ENCODE data around the gene GPR3.
"Not testable (repeated sequence)": the region's sequence is repeated elsewhere in the genome, so short reads cannot be mapped to it uniquely, and the experiment has no call there.

GPR3 gene

GRCh38 chr1:27398405-27399149 is 6.2 kb downstream of the GPR3 start:
- no peak for DNase-seq (ENCODE audit: low spot score)

DNA sequence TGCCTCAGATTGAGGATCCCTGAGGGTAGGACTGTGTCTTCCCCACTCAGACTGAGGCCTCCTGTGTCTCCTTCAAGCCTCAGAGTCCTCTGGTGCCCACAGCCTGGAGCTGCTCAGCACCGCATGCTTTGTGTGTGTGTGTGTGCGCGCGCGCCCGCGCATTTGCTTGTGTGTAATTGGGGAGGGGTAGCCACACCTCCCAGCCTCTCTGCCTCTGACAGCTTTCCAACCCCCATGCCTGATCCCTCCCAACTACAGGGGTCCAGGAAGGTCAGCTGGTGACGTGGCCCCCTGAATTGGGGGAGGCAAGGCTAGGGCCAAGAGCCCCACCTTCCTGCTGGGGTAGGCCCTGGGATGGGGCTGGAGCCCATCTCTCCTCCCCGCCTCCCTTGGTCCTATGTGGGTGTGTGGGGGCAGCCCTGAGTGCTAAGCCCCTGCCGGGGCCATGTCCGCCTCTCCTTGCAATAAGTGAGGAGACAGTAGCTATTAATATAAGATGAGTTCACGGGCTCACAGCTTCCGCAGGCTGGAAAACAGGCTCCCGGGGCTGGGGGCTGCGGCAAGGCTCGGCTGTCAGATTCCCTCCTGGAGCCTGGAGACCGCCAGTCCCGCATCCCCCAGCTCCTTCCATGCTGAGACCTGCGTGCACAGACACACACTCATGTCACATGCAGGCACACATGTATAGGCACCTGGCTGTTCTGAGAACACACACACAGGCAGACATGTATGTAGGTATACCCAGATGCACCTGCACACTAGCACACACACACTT is 7.0 kb downstream of the GPR3 start:
- DNase-seq (ENCODE audit: low spot score) = peak; percentile 43

GRCh38 chr1:27400082-27400962 is 7.9 kb downstream of the GPR3 start:
- DNase-seq (ENCODE audit: low spot score) = no peak

DNA sequence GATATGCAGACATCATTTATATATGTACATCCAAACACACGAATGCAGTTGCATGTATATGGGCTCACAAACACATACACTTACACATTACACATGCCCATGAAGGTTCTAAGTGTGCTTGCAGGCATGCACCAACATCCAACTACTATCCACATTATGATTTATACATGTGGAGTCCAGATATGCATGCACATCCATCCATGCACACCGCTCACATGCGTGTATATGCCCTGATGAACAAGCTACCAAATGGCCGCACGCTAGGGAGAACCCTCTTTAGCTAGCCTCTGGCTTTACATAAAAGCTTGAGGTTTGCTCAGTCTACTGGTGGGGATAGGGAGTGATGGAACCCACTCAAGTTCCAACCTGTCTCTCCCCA is 8.5 kb downstream of the GPR3 start:
- DNase-seq (ENCODE audit: low spot score) = no peak

- DNase-seq (ENCODE audit: low spot score) = no peak
Observed at GRCh38 chr1:27402349-27402754, 9.9 kb downstream of the GPR3 start.

DNA sequence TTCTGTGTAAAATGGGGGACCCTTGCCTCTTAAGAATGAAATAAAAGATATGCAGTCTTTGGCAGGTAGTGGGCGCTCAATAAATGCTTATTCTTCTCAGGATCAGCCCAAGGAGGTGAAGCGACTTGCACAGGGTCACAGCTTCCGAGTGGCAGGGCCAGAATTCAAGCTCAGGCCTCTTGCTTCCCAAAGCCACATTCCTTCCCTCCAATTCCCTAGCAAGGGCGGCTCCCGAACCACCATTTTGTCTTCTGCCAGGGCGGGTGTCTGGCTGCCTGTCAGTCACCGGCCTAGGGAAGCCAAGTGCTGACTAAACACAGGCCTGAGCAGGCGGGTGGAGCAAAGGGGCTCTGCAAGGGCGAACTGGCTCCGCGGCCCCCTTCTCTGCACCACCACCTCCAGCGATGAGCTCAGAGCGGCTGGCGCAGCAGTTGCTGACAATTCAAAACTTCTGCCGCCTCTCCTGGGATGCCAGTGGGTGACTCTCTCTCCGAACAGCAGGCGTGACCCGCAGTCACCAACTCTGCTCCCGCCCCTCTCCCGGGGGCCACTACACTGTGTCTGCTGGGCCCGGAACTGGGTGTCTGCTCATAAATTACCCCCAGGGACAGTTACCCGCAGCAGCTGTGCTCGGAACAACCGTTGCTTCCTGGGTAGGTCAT is 10.8 kb downstream of the GPR3 start:
- DNase-seq (ENCODE audit: low spot score) = no peak

GRCh38 chr1:27403931-27404330 is 11.5 kb downstream of the GPR3 start:
- no peak for DNase-seq (ENCODE audit: low spot score)

- DNase-seq (ENCODE audit: low spot score) = no peak
Observed at GRCh38 chr1:27405074-27405473, 12.7 kb downstream of the GPR3 start.

- not testable (repeated sequence) for DNase-seq (ENCODE audit: low spot score)
Observed at GRCh38 chr1:27405598-27406361, 13.4 kb downstream of the GPR3 start.

DNA sequence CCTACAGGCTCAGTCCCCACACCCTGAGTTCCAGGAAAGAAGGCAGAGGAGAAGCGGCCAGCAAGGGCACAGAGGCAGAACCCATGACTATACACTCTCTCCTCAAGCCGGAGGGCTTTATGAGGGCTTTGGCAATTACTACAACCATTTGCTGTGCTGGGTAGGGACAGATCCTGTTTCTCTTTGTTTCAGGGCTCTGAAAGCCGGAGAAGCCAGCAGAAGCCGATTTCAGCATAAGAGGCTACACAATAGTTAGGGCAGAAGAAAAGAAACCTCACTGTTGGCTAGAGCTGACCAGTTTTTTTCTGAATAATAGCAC is 13.9 kb downstream of the GPR3 start:
- DNase-seq (ENCODE audit: low spot score) = no peak

DNA sequence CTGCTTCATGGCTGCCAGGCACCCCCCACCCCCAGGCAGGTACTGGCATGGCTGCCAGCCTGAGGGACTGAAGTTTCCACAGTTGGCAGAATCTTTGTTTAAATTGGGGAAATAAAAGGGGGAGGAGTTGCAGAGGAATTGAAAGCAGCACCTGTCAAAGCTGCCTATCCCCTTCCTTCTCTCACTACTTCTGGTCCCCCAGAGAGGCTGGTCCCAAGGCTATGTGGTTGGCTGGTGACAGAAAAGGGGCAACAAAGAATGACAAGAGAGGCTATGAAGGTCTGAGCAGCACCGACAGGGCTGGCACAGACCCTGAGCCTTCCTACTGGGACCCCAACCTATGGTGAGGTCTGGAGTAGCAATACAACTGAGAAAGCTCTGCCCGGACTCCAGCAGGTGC is 14.4 kb downstream of the GPR3 start:
- not testable (repeated sequence) for DNase-seq (ENCODE audit: low spot score)

- no peak for DNase-seq (ENCODE audit: low spot score)
Observed at GRCh38 chr1:27408151-27408550, 15.7 kb downstream of the GPR3 start.

DNA sequence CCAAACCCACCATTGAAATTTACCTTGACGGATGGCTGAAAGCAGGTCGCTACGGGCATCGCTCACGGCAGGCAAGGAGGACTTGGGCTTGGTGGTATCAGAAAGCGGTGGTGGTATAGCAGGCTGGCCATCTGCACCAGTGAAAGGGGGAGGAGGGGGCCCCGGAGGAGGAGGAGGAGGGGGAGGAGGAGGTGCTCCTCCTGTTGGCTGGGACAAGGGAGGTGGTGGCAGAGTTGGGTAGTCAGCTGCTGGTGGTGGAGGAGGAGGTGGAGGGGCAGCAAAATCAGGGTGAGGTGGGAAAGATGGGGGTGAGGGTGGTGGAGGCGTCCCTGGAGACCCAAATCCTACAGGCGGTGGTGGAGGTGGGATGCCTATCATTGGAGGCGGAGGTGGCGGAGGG is 17.2 kb downstream of the GPR3 start:
- no peak for DNase-seq (ENCODE audit: low spot score)

- DNase-seq (ENCODE audit: low spot score) = no peak
Observed at GRCh38 chr1:27410709-27411108, 18.3 kb downstream of the GPR3 start.

DNA sequence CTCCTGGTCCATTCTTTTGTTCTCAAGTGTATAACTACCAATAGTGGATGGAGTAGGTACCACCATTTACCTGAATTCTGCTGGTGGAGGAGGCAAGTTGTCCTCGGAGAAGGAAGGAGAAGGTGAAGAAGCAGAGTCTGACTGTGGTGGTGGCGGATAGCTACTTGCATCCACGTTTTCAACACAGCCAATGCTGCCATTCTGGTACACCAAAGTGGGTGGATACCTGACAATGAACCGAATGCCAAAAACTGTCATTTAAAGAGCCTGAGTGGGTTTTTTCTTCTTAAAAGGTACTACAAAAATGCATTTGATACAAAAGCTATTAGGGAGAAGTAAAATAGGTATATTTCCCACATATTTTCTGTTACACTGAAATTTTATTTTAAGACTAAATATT is 20.1 kb downstream of the GPR3 start:
- DNase-seq (ENCODE audit: low spot score) = no peak

DNA sequence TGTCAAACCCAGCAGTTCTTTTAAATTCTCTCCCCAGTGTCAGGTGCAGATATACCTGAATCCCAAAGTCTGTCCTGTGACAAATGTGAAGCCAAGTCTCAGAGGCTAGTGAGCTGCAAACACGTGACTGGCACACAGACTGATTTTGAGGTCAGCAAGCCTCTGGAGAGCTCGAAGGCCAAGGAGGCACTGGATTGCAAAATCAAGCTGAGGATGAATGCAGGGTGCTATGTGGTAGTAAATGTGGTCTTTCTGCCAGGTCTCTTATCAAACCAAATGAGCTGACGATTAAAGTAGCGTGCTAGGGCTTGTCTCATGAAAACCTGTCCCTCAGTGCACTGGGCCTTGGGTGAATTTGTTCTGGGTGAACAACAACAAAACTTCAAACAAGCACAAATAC is 20.6 kb downstream of the GPR3 start:
- no peak for DNase-seq (ENCODE audit: low spot score)

DNA sequence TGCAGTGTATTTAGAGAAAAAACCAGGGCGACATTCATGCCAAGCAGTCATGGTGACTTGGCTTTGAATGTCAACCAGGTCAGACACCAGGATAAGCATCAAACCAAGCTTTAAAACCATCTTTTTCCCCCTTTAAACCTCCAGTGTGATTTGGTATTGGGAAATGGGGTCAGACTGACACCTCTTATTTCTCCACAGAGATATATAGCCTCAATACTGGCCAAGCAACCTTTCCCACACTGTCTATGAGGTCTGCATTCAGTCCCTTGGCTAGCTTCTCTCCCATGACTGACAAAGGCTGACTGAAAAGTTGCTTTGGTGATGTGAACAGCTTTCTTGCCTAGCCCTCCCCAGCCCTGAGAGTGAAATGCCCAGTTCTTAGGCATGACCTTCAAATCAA is 21.7 kb downstream of the GPR3 start:
- no peak for DNase-seq (ENCODE audit: low spot score)

- peak; percentile 40 for DNase-seq (ENCODE audit: low spot score)
Observed at GRCh38 chr1:27416387-27417111, 24.1 kb downstream of the GPR3 start.

GRCh38 chr1:27417713-27418112 is 25.3 kb downstream of the GPR3 start:
- DNase-seq (ENCODE audit: low spot score) = no peak

Measured in SK-N-DZ (cell line).